Right ventricle myocardium superior (tissue), 1 donor: Measurements from ENCODE around the gene KIAA0232. TPM values are rescaled to one million over a fixed set of nuclear protein-coding genes. Genes with fewer than 3 reads are reported as not detected.

ENCODE experiments used
- ATAC-seq: fragments of 200-7000 bp; cut with Tn5 transposase; one replicate; pipeline ENCODE4 v1.9.1; 2020; ENCODE audit warnings: mild to moderate bottlenecking; ENCODE audit not compliant: poor library complexity
- DNase-seq: peaks from one replicate; pipeline ENCODE4 v3.0.0-alpha.2; 2020
- intact Hi-C: fragments of 100-400 bp; cut with DNase I; formaldehyde crosslinking; loops from one replicate; pipeline ENCODE4 v1.11.2; 2022
- total RNA-seq: library from RNA; stranded (reverse); fragmentation: NEBNext Ultra II Directional; extraction: Animal tissue kit (Norgen Biotek cat#: 25700); gene quantifications from one replicate; pipeline ENCODE4 v1.2.1, GENCODE V29; 2021
- donor health status: DM: no; HTN: yes; CAD: no; lungs with severe emphysema.

KIAA0232 gene
- total RNA-seq, 1 donor from 2014 or later, result 75.0 TPM

DNA sequence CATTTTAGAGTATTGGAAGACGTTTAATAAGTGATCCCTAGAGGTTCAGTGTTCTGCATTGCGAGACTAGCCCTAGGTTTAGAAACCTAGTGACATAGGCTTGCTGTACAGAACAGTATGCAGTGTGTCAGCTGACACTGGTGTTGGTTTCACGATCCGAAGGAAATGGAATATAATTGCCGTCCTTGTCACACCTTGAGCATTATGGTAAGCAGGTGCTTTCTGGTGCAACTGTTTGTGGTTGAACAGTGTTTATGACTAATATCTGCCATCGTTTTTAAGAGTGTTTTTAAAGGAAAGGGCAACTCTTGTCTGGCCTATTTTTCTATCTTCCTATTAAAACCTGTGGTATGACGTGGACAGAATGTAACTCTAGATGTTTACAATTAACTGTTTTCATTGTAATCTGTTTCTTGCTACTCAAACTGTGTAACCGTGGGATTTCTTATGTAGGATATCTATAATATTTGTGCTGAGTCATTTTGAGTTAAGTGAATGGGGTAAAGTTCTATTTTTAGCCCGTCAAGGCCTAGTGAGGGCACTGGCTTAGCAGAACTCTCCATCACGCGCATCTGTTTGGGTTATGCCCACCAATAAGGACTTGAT is 73.3 kb downstream of the KIAA0232 start:
- intact Hi-C loops, result no loop called here
- ATAC-seq (peak; percentile 85), DNase-seq (no peak)

- DNase-seq (no peak), ATAC-seq (no peak)
- intact Hi-C loops, result no loop called here
These were observed 73.9 kb downstream of the KIAA0232 start for GRCh38 chr4:6856391-6856790.

GRCh38 chr4:6857009-6857882 is 74.7 kb downstream of the KIAA0232 start:
- ATAC-seq, result peak; percentile 38
- intact Hi-C loops, result no loop called here
- no peak for DNase-seq

DNA sequence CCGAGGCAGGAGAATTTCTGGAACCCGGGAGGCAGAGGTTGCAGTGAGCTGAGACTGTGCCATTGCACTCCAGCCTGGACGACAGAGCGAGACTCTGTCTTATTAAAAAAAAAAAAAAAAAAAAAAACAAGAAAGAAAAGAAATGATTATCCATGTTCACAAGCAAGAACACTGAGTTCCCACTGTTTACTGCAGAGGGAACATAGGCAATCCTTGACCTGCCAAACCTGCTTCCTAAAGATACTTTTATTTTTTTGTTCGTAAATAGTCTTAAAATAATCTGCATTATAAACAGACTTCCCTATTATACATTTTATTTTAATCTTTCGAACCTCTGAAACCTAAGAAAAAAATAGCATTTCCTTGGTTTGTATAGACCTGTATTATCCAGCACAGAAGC is 76.5 kb downstream of the KIAA0232 start:
- ATAC-seq (no peak), DNase-seq (no peak)
- intact Hi-C loops, result no loop called here

DNA sequence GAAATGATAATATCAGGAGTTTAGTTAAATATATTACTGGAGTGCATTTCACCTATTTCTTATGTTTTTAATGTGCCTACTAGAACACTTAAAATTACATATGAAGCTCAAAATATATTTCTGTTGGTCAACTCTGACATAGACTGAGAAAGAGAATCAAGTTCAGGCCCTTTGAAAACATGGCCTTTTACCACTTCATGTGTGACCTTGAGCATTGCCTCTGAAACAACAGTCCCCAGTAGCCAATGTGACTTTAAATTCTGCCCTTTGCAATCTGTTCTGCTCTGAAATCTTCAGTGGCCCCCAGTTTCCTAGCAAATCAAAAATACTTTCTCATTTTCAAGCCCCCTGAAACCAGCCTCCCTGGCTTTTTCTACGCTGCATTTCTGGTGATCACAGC is 77.0 kb downstream of the KIAA0232 start:
- DNase-seq, result no peak
- ATAC-seq, result peak; percentile 42
- intact Hi-C loops, result no loop called here

- no peak for DNase-seq
- no peak for ATAC-seq
- intact Hi-C loops, result no loop called here
These were observed 85.9 kb downstream of the KIAA0232 start for GRCh38 chr4:6868386-6868785.

DNA sequence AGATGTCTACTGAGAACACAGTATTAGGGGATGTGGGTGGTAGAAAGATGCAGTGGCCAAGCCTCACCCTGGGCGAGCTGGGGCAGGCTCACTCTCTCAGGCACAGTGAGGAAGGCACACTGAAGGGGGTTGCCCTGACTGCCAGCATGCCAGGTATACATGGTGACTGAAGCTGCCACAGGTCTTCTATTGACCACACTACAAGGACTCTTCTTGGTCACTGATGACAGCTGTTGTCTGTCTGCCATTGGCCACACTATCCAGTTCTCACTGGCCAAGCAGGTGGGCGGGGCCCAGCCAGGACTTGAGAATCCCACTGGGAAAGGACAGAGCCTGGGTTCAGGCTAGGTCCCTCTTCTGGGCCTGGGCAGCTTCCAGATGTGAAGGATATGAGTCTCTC is 87.4 kb downstream of the KIAA0232 start:
- DNase-seq, result peak; percentile 68
- ATAC-seq, result peak; percentile 45
- intact Hi-C loops, result loop anchor here (5.0 kb wide), 1 partner anchor 93 kb away; no protein-coding TSS in a partner anchor

DNA sequence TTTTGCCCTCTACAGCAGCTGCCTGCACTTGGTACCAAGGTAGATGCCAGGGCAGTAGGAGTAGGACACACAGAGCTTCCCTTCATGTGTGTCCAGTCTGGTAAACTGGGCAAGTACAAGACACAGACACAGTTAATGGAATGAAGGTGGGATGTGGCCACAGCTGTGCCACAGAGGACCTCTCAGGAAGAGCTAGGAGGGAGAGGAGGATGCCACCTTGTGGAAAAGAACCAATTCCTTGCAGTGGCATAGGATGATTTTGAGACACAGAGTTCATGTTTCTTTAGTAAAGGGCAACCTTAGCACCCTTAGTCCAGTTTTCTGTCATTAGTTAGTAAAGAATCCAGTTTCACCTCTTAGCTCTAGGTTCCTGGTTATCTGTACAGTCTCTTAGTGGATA is 90.8 kb downstream of the KIAA0232 start:
- intact Hi-C loops, result loop anchor here (5.0 kb wide), 1 partner anchor 96 kb away; no protein-coding TSS in a partner anchor
- DNase-seq (no peak), ATAC-seq (no peak)

GRCh38 chr4:6873792-6874461 is 91.4 kb downstream of the KIAA0232 start:
- ATAC-seq (peak; percentile 65), DNase-seq (peak; percentile 88)
- intact Hi-C loops, result loop anchor here (2.0 to 5.0 kb wide), 2 partner anchors 97 to 153 kb away; no protein-coding TSS in a partner anchor

- ATAC-seq (no peak), DNase-seq (no peak)
- intact Hi-C loops, result loop anchor here (2.0 to 5.0 kb wide), 2 partner anchors 98 to 154 kb away; no protein-coding TSS in a partner anchor
These were observed 92.5 kb downstream of the KIAA0232 start for GRCh38 chr4:6874981-6875380.

DNA sequence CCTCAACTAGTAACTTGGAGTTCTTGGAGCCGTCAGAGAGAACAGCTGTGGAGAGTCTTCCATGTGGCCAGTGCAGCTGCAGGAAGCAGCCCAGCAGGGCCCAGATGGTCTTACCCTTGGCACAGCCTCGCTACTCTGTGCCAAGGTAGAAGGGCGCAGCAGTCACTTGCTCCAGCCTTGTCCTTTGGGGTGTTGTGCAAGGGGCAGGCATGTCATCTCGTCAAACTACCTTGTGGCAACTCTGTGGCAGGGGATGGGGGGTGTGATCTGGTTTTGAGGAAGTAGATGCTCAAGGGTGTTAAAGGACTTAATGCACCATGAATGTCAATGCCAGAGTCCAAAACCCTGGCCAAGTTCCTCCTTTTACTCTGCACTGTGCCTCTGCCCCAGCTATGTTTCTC is 92.9 kb downstream of the KIAA0232 start:
- intact Hi-C loops, result loop anchor here (2.0 kb wide), 1 partner anchor 155 kb away; no protein-coding TSS in a partner anchor
- ATAC-seq (peak; percentile 77), DNase-seq (peak; percentile 76)

- no peak for ATAC-seq
- intact Hi-C loops, result no loop called here
- DNase-seq, result no peak
These were observed 93.9 kb downstream of the KIAA0232 start for GRCh38 chr4:6876440-6876839.

GRCh38 chr4:6877067-6877466 is 94.5 kb downstream of the KIAA0232 start:
- no peak for DNase-seq
- intact Hi-C loops, result no loop called here
- no peak for ATAC-seq

GRCh38 chr4:6878451-6879059 is 96.0 kb downstream of the KIAA0232 start:
- no peak for DNase-seq
- intact Hi-C loops, result no loop called here
- ATAC-seq, result no peak

DNA sequence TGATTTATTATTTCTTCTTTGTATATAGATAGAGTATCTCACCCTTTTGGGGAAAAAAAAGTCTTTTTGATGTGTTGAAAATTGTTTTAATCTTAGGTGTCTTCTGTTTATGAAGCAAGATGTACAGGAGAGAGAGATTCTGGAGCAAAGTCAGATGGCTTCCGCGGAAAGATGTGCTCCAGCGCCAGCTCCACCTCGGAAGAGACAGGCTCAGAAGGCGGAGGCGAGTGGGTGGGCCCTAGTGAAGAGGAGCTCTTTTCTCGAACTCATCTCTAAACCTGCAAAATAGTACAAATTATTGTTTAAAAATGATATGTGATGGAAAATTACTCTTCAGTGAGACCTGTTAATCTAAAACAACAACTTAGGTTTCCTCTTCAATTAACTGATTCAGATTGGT is 98.2 kb downstream of the KIAA0232 start:
- no peak for ATAC-seq
- intact Hi-C loops, result no loop called here
- no peak for DNase-seq

GRCh38 chr4:6881908-6882307 is 99.4 kb downstream of the KIAA0232 start:
- intact Hi-C loops, result no loop called here
- ATAC-seq, result no peak
- DNase-seq, result no peak

DNA sequence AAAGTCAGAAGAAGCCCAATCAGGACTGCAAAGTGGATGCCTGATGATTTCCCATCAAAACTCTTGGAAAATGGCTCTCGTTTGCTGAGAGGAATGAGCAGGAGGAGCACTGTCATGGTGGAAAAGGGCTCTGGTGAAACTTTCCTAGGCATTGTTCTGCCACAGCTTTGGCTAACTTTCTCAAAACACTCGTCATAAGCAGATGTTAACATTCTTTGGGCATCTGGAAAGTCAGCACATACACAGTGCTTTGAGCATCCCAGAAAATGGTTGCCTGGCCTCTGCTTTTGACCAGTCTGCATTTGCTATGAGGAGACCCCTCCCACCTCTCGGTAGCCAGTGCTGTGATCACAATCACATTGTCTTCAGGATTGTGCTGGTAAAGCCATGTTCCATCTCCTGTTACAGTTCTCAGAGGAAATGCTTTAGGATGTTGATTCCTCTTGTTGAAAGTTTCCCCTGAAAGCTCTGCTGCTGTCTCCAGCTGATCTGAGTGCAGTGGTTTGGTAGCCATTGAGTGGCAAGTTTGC is 101.9 kb downstream of the KIAA0232 start:
- ATAC-seq, result no peak
- intact Hi-C loops, result no loop called here
- DNase-seq, result no peak

DNA sequence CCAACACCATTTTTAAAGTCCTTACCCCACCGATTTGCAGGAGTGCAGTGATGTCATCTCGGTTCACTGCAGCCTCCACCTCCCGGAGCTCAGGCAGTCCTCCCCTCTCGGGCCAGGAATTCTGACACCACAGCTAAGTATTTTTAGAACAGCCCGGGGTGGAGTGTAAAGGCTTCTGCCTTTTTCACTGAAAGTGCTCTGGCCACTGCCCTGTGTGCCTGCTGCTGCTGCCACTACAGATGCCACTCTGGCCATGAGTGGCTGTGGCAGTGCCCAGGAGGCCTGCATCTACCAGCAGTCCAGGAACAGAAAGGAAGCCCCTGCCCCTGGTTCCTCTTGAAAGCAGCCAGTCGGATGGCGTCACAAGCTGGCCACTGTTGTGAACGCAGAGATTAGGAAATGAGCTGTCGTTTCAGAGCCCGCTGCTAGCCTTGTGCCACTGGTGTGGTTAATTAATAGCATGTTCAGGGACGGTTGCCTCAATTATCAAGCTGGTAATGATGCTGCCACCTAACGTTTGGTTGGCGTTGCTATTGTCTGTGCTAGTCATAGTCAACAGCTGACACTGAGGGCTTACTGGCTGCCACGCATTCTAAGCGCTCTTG is 103.5 kb downstream of the KIAA0232 start:
- ATAC-seq, result peak; percentile 79
- intact Hi-C loops, result no loop called here
- peak; percentile 82 for DNase-seq
